GM10266 (cell line): ENCODE data around the gene SLC16A9.

Source experiments
- DNase-seq: peaks from one replicate; pipeline ENCODE4 v3.0.0; 2012; ENCODE audit errors: extremely low spot score
- CTCF ChIP-seq: IDR thresholded peaks from 2 replicates; pipeline ENCODE4 v1.5.1; 2012; ENCODE audit warnings: mild to moderate bottlenecking, low read depth; ENCODE audit not compliant: control insufficient read depth, insufficient read depth; ENCODE audit errors: missing control alignments

The SLC16A9 gene

GRCh38 chr10:59695637-59696036, 14.0 kb downstream of the SLC16A9 start:
- no peak for DNase-seq
- TF ChIP-seq CTCF: no peak

- TF ChIP-seq CTCF: no peak
- no peak for DNase-seq
These were observed 14.7 kb downstream of the SLC16A9 start for GRCh38 chr10:59694936-59695335.

GRCh38 chr10:59692113-59692512, 17.5 kb downstream of the SLC16A9 start:
- DNase-seq: no peak
- no peak for TF ChIP-seq CTCF

- TF ChIP-seq CTCF: no peak
- DNase-seq: no peak
These were observed 20.7 kb downstream of the SLC16A9 start for GRCh38 chr10:59688921-59689351.

GRCh38 chr10:59687657-59688056, 22.0 kb downstream of the SLC16A9 start:
- no peak for TF ChIP-seq CTCF
- no peak for DNase-seq

GRCh38 chr10:59684006-59684405, 25.6 kb downstream of the SLC16A9 start:
- no peak for TF ChIP-seq CTCF
- no peak for DNase-seq

- TF ChIP-seq CTCF: no peak
- no peak for DNase-seq
These were observed 26.4 kb downstream of the SLC16A9 start for GRCh38 chr10:59682986-59683937.
